ENCODE measurements around the gene ELAPOR1. TPM values are rescaled to one million over a fixed set of nuclear protein-coding genes. Genes with fewer than 3 reads are reported as not detected.
A peak's percentile ranks its signal among the peaks of the same experiment; 100 is the strongest.

ELAPOR1 gene
- total RNA-seq, 1 donor from 2014 or later: 27.4 TPM

- Mint-ChIP-seq H3K4me3 (no peak overlapping the region), H3K9me3 (no peaks in the 10 kb centered on the region), H3K4me1 (ENCODE audit: unreplicated experiment) (peaks cover 19% of the 10 kb centered on the region), H3K27ac (no peak overlapping the region), H3K27me3 (no peaks in the 10 kb centered on the region), H3K36me3 (no peaks in the 10 kb centered on the region)
- no peak for TF ChIP-seq CTCF (conservative IDR thresholded peaks at IDR 0.05)
- no peak for DNase-seq (ENCODE audit: extremely low spot score, unreplicated experiment)
Observed at GRCh38 chr1:109159326-109159725, 45.4 kb downstream of the ELAPOR1 start.

GRCh38 chr1:109160071-109160840 lies 46.3 kb downstream of the ELAPOR1 start:
- Mint-ChIP-seq H3K27me3 (no peaks in the 10 kb centered on the region), H3K36me3 (no peaks in the 10 kb centered on the region), H3K4me1 (ENCODE audit: unreplicated experiment) (peaks cover 19% of the 10 kb centered on the region), H3K4me3 (no peak overlapping the region), H3K9me3 (no peaks in the 10 kb centered on the region), H3K27ac (no peak overlapping the region)
- no peak for DNase-seq (ENCODE audit: extremely low spot score, unreplicated experiment)
- no peak for TF ChIP-seq CTCF (conservative IDR thresholded peaks at IDR 0.05)

GRCh38 chr1:109161858-109162606 lies 48.1 kb downstream of the ELAPOR1 start:
- Mint-ChIP-seq H3K4me3 (peak overlapping the region; percentile 1), H3K27me3 (no peaks in the 10 kb centered on the region), H3K9me3 (no peaks in the 10 kb centered on the region), H3K4me1 (ENCODE audit: unreplicated experiment) (peaks cover 24% of the 10 kb centered on the region), H3K27ac (peak overlapping the region; percentile 29), H3K36me3 (no peaks in the 10 kb centered on the region)
- no peak for TF ChIP-seq CTCF (conservative IDR thresholded peaks at IDR 0.05)
- DNase-seq (ENCODE audit: extremely low spot score, unreplicated experiment): no peak

GRCh38 chr1:109162626-109163025 lies 48.7 kb downstream of the ELAPOR1 start:
- Mint-ChIP-seq H3K9me3 (no peaks in the 10 kb centered on the region), H3K27ac (peak overlapping the region; percentile 29), H3K4me3 (no peak overlapping the region), H3K4me1 (ENCODE audit: unreplicated experiment) (peaks cover 27% of the 10 kb centered on the region), H3K27me3 (no peaks in the 10 kb centered on the region), H3K36me3 (no peaks in the 10 kb centered on the region)
- TF ChIP-seq CTCF (conservative IDR thresholded peaks at IDR 0.05): no peak
- DNase-seq (ENCODE audit: extremely low spot score, unreplicated experiment): no peak

GRCh38 chr1:109163551-109163950 lies 49.6 kb downstream of the ELAPOR1 start:
- Mint-ChIP-seq H3K9me3 (no peaks in the 10 kb centered on the region), H3K36me3 (no peaks in the 10 kb centered on the region), H3K4me1 (ENCODE audit: unreplicated experiment) (peaks cover 30% of the 10 kb centered on the region), H3K27me3 (peaks cover 3% of the 10 kb centered on the region), H3K27ac (no peak overlapping the region), H3K4me3 (no peak overlapping the region)
- no peak for TF ChIP-seq CTCF (conservative IDR thresholded peaks at IDR 0.05)
- no peak for DNase-seq (ENCODE audit: extremely low spot score, unreplicated experiment)

Other genes starting within 250 kb of the ELAPOR1 start
- gene GPSM2, start 237.1 kb upstream of the ELAPOR1 start, total RNA-seq (ENCODE audit: low replicate concordance): 21.8 and 27.9 TPM in 2 replicates
- gene CLCC1, start 150.6 kb upstream of the ELAPOR1 start, total RNA-seq (ENCODE audit: low replicate concordance): 24.2 and 32.9 TPM in 2 replicates
- 12.6 and 15.2 TPM in 2 replicates for gene WDR47, start 72.0 kb upstream of the ELAPOR1 start, total RNA-seq (ENCODE audit: low replicate concordance)
- gene TAF13, start 38.1 kb upstream of the ELAPOR1 start, total RNA-seq (ENCODE audit: low replicate concordance): 30.0 and 37.8 TPM in 2 replicates
- 29.6 and 38.8 TPM in 2 replicates for gene TMEM167B, start 23.4 kb upstream of the ELAPOR1 start, total RNA-seq (ENCODE audit: low replicate concordance)
- 136 and 173 TPM in 2 replicates for gene SARS1, start 99.8 kb downstream of the ELAPOR1 start, total RNA-seq (ENCODE audit: low replicate concordance)
- gene CELSR2, start 135.4 kb downstream of the ELAPOR1 start, total RNA-seq (ENCODE audit: low replicate concordance): 23.4 and 35.5 TPM in 2 replicates
- gene PSRC1, start 169.0 kb downstream of the ELAPOR1 start, total RNA-seq (ENCODE audit: low replicate concordance): 10.3 and 46.2 TPM in 2 replicates
- gene MYBPHL, start 192.9 kb downstream of the ELAPOR1 start, total RNA-seq (ENCODE audit: low replicate concordance): 0.48 and 0.60 TPM in 2 replicates

All from type B pancreatic cell (in vitro differentiated cells).